ENCODE results near the gene ACBD4.

The ACBD4 gene

DNA sequence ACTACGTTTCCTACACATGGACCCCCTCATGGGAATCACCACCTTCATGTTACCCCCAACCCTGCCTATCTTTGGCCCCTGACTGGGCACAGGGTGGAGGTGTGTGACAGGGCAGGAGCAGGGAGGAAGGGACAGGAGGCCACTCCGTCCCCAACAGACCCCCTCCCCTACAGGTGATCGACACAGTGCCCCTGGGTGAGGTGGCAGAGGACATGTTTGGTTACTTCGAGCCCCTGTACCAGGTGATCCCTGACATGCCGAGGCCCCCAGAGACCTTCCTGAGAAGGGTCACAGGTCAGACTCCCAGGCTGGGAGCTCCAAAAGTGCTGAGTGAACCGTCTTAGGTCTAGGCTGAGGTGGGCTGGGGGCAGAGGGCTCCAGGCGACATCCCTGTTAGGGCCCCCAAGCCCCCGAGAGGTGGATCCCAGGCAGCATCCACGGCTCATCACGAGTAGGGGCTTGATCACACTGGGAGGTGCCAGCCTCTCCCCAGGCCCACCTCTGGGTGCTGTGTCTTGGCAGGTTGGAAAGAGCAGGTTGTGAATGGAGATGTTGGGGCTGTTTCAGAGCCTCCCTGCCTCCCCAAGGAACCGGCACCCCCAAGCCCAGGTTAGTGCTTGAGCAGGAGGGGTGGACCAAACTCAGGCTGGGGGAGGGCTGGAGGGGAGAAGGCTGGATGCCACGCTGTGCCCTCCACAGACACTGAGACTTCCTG is 1.5 kb downstream of the ACBD4 start:
- DNase-seq (ENCODE audit: low spot score): no peak

DNA sequence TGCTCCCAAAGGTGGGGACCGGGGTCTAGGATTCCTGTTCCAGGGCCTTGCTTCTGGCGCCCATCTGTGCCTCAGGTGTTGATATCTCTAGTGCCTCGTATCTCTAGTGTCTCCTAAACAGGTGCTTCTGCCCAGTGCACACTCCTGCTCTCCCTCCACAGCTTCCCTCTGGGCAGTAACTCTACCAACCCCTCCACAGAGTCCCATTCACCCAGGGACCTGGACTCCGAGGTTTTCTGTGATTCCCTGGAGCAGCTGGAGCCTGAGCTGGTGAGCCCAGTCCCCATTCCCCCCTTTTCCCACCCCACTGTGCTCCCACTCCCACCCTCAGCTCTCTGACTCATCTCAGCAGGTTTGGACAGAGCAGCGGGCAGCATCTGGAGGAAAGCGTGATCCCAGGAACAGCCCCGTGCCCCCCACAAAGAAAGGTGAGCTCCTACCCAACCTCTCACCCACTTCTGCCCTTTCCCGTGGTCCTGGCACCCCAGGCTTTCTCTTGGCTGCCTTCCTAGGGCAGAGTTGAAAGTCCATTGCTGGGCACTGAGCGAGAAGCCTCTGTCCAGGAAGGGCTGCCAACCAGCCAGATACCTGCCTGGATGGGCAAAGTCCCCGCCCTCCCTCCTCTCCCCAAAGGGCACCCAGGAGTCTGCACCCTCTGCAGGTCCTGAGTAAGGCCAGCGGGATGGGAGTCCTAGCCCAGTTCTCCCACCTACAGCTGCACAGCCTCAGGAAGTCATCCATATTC is 2.2 kb downstream of the ACBD4 start:
- no peak for DNase-seq (ENCODE audit: low spot score)

DNA sequence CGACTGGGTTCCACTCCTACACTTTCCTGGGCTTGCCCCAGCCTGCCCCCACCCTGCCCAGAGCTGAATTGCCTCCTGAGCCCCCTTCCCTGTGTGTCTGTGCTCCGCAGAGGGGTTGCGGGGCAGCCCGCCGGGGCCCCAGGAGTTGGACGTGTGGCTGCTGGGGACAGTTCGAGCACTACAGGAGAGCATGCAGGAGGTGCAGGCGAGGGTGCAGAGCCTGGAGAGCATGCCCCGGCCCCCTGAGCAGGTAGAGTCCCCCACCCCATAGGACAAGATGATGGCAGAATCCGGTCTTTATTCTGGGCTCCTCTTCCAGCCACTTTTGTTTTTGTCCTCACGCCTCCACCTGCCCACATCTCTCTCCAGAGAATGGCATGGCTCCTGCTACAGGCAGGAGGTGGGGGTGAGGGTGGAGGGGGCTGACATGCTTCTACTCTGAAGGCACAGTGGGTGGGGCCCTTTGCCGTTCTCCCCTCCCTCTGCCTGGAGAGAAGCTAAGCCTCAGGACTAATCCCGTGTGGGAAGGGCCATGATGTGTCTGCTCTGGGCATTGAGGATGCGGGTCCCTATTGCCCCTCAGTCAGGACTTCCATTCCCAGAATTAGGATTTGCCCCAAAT is 3.5 kb downstream of the ACBD4 start:
- peak; percentile 45 for DNase-seq (ENCODE audit: low spot score)

DNA sequence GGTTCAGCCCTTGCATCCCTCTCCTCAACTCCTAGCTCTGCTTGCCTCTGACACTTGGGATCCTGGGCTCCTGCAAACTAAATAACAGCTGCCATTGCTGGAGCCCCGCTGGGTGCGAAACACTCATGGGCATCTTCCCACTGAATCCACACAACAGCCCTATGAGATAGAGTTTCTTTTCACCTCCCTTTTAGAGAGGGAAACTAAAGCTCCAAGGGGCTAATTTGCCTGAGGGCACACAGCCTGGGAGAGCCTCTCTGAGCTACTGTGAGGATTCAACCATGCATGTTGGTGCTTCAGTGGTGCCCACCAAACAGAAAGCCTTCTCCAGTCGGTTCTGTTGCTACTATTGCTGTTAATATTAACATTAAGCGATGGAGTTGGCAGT is 4.0 kb downstream of the ACBD4 start:
- DNase-seq (ENCODE audit: low spot score): no peak

DNA sequence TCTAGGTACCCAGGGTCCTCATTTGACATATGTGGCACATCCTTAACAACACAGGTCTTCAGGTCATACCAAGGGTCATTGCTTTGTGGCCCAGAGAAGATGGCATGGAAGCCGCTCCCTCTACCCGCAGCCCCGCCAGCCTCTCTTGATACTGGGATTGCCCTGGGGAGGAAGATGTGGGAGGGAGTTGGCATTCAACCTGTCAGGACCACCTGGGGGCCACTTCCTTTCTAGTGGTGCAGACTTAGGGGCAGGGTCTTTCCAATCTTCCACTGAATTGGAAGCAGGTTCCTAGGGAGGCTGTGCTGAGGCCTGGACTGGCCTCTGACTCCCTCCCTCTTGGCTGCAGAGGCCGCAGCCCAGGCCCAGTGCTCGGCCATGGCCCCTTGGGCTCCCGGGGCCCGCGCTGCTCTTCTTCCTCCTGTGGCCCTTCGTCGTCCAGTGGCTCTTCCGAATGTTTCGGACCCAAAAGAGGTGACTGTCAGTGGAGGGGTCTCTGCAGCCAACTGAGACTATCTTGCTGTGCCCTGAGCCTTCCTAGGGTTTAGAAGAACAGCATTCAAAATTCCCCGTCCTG is 7.7 kb downstream of the ACBD4 start:
- DNase-seq (ENCODE audit: low spot score): no peak

DNA sequence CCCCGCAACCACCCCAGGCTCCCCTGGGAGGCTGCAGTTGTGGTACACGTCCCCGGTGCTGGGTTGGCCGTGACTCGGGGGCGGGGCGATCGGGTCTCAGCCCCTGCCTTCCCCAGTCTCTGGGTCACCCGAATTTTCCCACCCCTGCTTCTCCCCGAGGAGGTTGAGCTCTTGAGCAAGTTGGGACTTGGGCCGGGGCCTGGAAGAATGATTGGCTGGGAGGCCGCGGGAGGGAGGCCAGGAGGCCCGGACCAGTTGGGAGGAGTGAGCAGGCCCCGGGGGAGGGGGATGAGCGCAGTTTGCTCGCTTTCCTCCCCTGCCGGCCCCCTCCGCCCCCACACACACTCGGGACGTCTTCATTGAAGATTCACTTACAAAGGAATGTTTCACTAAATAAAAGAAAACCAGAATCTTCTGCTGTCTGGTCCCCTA is 8.3 kb downstream of the ACBD4 start:
- peak; percentile 38 for DNase-seq (ENCODE audit: low spot score)

DNA sequence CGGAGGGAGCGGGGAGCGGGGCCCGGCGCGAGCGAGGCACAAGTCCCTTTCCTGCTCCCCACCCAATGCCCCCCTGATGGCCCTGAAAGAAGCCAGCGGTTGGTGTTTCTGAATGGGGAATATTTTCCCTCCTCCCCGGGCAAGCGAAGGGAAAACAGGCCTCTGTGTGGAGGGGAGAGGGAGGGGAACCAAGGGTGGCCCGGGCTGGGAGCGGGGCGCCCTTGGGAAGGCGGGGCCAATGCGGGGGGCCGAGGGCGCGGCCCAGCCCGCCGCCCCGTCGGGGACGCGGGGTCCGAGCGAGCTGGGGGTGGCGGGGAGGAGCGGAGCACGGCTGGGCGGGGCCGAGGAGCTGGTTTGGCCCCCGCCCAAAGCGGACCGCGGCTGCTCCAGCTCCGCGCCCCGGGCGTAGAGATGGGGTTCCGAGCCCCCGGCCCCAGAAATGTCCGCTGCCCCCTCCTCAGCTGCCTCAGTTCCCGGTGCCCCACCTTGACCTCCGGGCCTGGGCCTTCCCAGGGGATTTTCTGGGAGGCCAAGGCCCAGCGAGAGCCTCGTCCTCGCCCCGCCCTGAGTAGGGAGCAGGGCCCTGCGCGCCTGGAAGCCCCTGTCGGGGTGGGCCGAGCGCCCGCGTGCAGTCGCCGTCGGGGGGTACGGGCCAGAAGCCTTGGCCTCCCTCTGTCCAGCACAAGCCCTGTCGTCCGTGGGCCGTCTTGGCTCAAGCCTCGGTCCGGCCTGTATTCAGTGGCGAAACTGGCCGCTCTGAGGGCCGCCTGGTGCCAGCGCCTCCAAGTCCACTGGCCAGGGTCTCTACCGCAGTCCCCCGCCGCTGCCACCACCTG is 8.9 kb downstream of the ACBD4 start:
- peak; percentile 38 for DNase-seq (ENCODE audit: low spot score)

DNA sequence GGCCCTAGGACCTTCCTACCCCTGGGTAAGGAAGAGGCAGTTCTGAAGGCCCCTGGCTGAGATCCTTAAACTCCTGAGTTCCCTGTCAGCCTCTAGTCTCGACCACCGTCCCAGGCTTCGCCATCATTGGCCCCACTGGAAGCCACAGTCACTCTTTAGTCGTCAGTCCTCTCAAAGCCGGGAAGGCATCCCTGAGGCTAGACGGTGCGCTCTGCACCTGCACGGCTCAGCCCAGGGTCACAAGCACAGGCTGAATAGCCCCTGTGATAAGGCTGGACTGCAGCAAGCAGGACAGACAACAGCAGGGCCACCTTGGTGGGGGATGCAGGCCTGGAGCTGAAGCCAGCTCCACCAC is 9.5 kb downstream of the ACBD4 start:
- DNase-seq (ENCODE audit: low spot score): no peak

GRCh38 chr17:45146166-45146565 is 10.7 kb downstream of the ACBD4 start:
- DNase-seq (ENCODE audit: low spot score): no peak

GRCh38 chr17:45146592-45146889 is 11.1 kb downstream of the ACBD4 start:
- no peak for DNase-seq (ENCODE audit: low spot score)

GRCh38 chr17:45146890-45147580 is 11.5 kb downstream of the ACBD4 start:
- DNase-seq (ENCODE audit: low spot score): peak; percentile 89

- no peak for DNase-seq (ENCODE audit: low spot score)
Measured at GRCh38 chr17:45147581-45148182, 12.2 kb downstream of the ACBD4 start.

DNA sequence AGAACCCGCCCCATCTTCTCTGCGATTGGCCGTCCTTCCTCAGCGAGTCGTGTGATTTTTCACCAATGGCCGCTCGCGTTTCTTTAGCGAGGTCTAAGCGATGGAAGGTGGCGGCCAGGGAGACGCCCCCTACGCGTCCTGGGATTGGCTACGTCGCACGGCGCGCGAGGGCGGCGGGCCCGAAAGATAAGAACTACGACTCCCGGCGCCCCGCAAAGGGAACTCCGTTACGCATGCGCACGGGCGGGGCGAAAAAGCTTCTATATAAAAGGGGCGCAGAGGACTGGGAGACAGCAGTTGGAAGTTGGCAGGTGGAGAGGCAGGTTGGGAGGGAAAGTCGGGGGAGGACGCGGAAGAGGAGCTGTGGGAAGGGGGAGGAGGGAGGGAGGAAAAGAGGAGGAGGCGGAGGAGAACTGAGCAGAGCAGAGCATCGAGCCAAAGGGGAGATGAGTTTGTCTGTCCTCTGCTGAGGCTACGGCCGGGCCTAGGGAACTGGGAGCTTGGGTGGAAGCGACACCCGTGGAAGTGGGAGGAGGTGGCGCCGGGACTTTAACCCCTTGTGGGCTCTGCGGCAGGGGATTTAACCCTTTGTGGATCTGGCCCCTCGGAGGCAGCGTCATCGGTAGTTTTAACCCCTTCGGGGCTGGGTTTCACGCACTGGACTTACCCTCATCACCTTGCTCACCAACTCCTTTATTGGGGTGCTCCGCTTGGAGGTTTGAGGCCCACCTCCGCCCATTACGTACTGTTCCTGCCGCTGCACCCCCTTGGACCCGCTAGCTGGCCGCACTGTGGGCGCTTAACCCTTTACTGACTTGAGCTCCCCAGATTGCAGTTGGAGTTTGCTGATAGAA is 12.9 kb downstream of the ACBD4 start, which contains the start of gene HEXIM1:
Gene HEXIM1, plus strand, starts transcription at position 293 of the 854 bp plus-strand sequence. CDS start 716 bp downstream, outside the sequence.
- DNase-seq (ENCODE audit: low spot score): peak; percentile 99

DNA sequence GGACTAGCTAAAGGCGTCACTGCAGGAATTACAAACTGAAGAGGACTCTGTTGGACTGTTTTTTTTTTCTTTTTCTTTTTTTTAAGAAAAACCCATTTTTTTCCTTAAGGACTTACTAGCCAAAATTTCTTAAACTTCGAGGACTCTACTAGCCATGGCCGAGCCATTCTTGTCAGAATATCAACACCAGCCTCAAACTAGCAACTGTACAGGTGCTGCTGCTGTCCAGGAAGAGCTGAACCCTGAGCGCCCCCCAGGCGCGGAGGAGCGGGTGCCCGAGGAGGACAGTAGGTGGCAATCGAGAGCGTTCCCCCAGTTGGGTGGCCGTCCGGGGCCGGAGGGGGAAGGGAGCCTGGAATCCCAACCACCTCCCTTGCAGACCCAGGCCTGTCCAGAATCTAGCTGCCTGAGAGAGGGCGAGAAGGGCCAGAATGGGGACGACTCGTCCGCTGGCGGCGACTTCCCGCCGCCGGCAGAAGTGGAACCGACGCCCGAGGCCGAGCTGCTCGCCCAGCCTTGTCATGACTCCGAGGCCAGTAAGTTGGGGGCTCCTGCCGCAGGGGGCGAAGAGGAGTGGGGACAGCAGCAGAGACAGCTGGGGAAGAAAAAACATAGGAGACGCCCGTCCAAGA is 13.7 kb downstream of the ACBD4 start:
- DNase-seq (ENCODE audit: low spot score): peak; percentile 87

DNA sequence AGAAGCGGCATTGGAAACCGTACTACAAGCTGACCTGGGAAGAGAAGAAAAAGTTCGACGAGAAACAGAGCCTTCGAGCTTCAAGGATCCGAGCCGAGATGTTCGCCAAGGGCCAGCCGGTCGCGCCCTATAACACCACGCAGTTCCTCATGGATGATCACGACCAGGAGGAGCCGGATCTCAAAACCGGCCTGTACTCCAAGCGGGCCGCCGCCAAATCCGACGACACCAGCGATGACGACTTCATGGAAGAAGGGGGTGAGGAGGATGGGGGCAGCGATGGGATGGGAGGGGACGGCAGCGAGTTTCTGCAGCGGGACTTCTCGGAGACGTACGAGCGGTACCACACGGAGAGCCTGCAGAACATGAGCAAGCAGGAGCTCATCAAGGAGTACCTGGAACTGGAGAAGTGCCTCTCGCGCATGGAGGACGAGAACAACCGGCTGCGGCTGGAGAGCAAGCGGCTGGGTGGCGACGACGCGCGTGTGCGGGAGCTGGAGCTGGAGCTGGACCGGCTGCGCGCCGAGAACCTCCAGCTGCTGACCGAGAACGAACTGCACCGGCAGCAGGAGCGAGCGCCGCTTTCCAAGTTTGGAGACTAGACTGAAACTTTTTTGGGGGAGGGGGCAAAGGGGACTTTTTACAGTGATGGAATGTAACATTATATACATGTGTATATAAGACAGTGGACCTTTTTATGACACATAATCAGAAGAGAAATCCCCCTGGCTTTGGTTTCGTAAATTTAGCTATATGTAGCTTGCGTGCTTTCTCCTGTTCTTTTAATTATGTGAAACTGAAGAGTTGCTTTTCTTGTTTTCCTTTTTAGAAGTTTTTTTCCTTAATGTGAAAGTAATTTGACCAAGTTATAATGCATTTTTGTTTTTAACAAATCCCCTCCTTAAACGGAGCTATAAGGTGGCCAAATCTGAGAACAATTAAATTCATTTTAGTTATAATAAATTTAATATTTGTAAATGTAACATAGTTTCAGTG is 14.5 kb downstream of the ACBD4 start:
- peak; percentile 65 for DNase-seq (ENCODE audit: low spot score)

DNA sequence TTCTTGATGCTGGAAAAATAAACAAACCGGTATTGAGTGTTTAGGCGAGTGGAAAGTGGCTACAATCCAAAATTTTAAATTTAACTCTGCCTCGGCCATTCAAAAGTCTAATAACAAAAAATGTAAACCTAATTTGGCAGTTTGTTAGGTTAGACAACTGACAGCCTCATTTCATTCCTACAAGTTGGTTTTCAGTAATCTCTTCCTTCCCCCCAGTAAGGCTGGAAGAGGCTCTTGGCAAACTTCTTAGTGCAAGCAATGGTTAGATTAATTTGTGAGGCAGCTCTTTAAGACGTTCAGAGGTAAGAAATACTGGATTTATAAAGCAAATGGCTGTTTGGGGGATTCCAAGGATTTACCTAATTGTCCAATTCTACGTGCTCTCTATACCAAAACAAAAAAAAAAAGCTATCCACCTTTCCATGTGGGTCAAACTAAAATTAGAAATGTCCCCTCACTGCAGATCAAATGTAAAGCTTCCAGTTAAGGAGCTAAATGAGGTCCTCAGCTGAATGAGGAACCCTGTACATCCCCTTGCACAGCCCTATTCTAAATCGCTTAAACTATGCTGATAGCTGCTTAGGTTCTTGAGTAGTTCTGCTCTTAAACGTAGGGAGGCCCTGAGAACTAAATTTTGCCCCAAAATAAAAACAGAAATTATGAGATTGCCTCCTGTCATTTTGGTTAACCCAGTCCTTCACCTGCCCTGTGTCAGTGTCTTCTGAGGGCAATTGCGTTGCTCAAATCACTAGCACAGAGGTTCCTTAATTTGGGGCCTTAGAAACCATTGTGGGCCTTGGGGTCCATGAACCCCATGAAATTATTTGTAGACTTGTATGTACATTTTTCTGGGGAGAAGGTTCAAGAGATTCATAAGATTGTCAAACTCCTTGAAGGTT is 15.7 kb downstream of the ACBD4 start:
- DNase-seq (ENCODE audit: low spot score): no peak

DNA sequence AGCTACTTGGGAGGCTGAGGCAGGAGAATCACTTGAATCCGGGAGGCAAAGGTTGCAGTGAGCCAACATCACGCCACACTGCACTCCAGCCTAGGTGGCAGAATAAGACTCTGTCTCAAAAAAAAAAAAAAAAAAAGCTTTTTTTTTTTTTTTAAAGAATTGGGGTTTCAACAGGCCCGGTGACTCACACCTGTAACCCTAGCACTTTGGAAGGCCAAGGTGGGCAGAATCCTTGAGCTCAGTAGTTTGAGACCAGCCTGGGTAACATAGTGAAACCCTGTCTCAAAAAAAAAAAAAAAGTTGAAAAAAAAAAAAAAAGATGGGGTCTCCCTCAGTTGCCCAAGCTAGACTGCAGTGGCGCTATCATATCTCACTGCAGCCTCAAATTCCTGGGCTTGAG is 19.5 kb downstream of the ACBD4 start:
- DNase-seq (ENCODE audit: low spot score): no peak
